ENCODE measurements around the gene RAD51B. TPM values are rescaled to one million over a fixed set of nuclear protein-coding genes. Genes with fewer than 3 reads are reported as not detected.

The RAD51B gene
- total and polyA plus RNA-seq, 2 of the 13 experiments (the other 11 are each of a cell fraction or from before 2014, with no cell fraction given): 7.0 to 9.5 TPM

- no TSS peak for BruUV-seq (replicated peaks)
- Histone ChIP-seq H3K9ac (ENCODE audit: insufficient read depth, low read depth, low read length) (no peak overlapping the region), H3K27ac (ENCODE audit: extremely low read length, insufficient read depth, low read length) (no peak overlapping the region), H3K36me3 (replicated peaks in 1 of 2; ENCODE audit: control insufficient read depth in 1 of 2, insufficient read depth in 2 of 2, low read length in 2 of 2) (no peaks in the 10 kb centered on the region), H3K4me2 (ENCODE audit: low read depth, low read length) (peak overlapping the region; percentile 10; the same call in 1 of the 2 replicates), H3K79me2 (ENCODE audit: insufficient read depth, low read length) (no peaks in the 10 kb centered on the region), H4K20me1 (ENCODE audit: insufficient read depth, low read length) (no peaks in the 10 kb centered on the region), H3K4me1 (ENCODE audit: insufficient read depth, low read length) (peaks cover 94% of the 10 kb centered on the region), H3K9me3 (ENCODE audit: low read length) (no peaks in the 10 kb centered on the region), H3K27me3 (ENCODE audit: control insufficient read depth in 1 of 2, insufficient read depth in 2 of 2, low read length in 2 of 2) (no peaks in the 10 kb centered on the region), H3K4me3 (replicated peaks in 1 of 3; ENCODE audit: insufficient read depth in 1 of 3, low read depth in 2 of 3, low read length in 3 of 3) (no peak overlapping the region), H2AFZ (ENCODE audit: low read length) (no peak overlapping the region)
- WGBS (ENCODE audit: low lambda C conversion rate): 56% methylated on average over 6 of the region's 8 CpGs
- ChIA-PET POLR2A (interaction anchor here (1.1 to 1.9 kb wide), 5 partner anchors 11 to 223 kb away, joined by 3 to 6 read pairs (median 3); no protein-coding TSS in a partner anchor), CTCF (ENCODE audit: low intra/inter-chr PET ratio, low total read pairs) (no interaction called here)
- in situ Hi-C loops (cut with HindIII; ENCODE audit: extremely low pct_ligation_motif_present, low pct_unique_long_range_greater_than_20kb) (no loop called here), intact Hi-C loops (cut with micrococcal nuclease; ENCODE audit: unreplicated experiment) (loop anchor here (5.0 to 10.0 kb wide), 2 partner anchors 100 to 458 kb away; no protein-coding TSS in a partner anchor)
- FAIRE-seq (peak; percentile 93), ATAC-seq (peak; percentile 34), DNase-seq (ENCODE audit: low spot score) (peak; percentile 68)
- no peak for TF ChIP-seq KLF9 (CRISPR knock-in tag; IDR thresholded peaks at IDR 0.05; ENCODE audit: low read depth)
- peak; percentile 80; the same call in 1 of the 2 replicates for TF ChIP-seq TFAP4 (IDR thresholded peaks at IDR 0.05; ENCODE audit: borderline replicate concordance, low read depth)
- no peak for TF ChIP-seq ZNF382 (CRISPR knock-in tag; IDR thresholded peaks at IDR 0.05; ENCODE audit: borderline replicate concordance)
- TF ChIP-seq NCOA5 (CRISPR knock-in tag; IDR thresholded peaks at IDR 0.05): no peak
- TF ChIP-seq PTBP1 (IDR thresholded peaks at IDR 0.05; ENCODE audit: low read depth, low read length, poor library complexity, severe bottlenecking): no peak
- peak; percentile 24; the same call in 1 of the 2 replicates for TF ChIP-seq NR2F6 (IDR thresholded peaks at IDR 0.05)
- peak; percentile 29; the same call in 1 of the 2 replicates for TF ChIP-seq NR2F6 (CRISPR knock-in tag; IDR thresholded peaks at IDR 0.05)
- TF ChIP-seq ZNF740 (CRISPR knock-in tag; IDR thresholded peaks at IDR 0.05): no peak
- no peak for TF ChIP-seq ZNF543 (CRISPR knock-in tag; IDR thresholded peaks at IDR 0.05)
- TF ChIP-seq MIER2 (CRISPR knock-in tag; IDR thresholded peaks at IDR 0.05): no peak
- no peak for TF ChIP-seq AKAP8 (CRISPR knock-in tag; IDR thresholded peaks at IDR 0.05)
- no peak for TF ChIP-seq ZNF12 (CRISPR knock-in tag; IDR thresholded peaks at IDR 0.05)
- TF ChIP-seq UBTF (CRISPR knock-in tag; IDR thresholded peaks at IDR 0.05): 0 out of 2 replicates have a peak, but pooled peaks have one; percentile 20
- no peak for TF ChIP-seq SOX6 (IDR thresholded peaks at IDR 0.05)
- 0 out of 2 replicates have a peak, but pooled peaks have one; percentile 16 for TF ChIP-seq SOX6 (CRISPR knock-in tag; IDR thresholded peaks at IDR 0.05)
- TF ChIP-seq MEIS1 (CRISPR knock-in tag; IDR thresholded peaks at IDR 0.05; ENCODE audit: borderline replicate concordance): no peak
- TF ChIP-seq SOX5 (CRISPR knock-in tag; IDR thresholded peaks at IDR 0.05; ENCODE audit: borderline replicate concordance): peak; percentile 9; the same call in 1 of the 2 replicates
- peak; percentile 35 for TF ChIP-seq XRCC5 (optimal IDR thresholded peaks at IDR 0.05; ENCODE audit: low read length)
- TF ChIP-seq THAP7 (CRISPR knock-in tag; IDR thresholded peaks at IDR 0.05): no peak
- TF ChIP-seq SP4 (CRISPR knock-in tag; IDR thresholded peaks at IDR 0.05): no peak
These were observed 745.5 kb downstream of the RAD51B start for GRCh38 chr14:68564826-68565759.

Data from HepG2 (cell line).